GM23338 (cell line): ENCODE results near the gene DHRSX. TPM values are rescaled to one million over a fixed set of nuclear protein-coding genes. Genes with fewer than 3 reads are reported as not detected.

Experiments
- ATAC-seq: fragments of 200-7000 bp; cut with Tn5 transposase; 3 replicates; pipeline ENCODE4 v1.9.1; 2020
- DNase-seq: peaks from one replicate; pipeline ENCODE4 v3.0.0-alpha.2; 2015; ENCODE audit warnings: low spot score
- H2AFZ ChIP-seq: fragments of 200-600 bp; sonication (generic); 2 replicates; pipeline ENCODE4 v1.8.0; 2016; ENCODE audit warnings: antibody characterized with exemption, mild to moderate bottlenecking, moderate library complexity
- H3F3A ChIP-seq: fragments of 200-600 bp; sonication (generic); replicated peaks from 2 replicates; pipeline ENCODE4 v1.8.0; 2017; ENCODE audit warnings: antibody characterized with exemption, mixed run types, low read depth
- H3K27ac ChIP-seq: fragments of 200-600 bp; sonication (generic); 2 replicates; pipeline ENCODE4 v1.6.1; 2016; ENCODE audit warnings: low read depth
- H3K27me3 ChIP-seq: fragments of 200-600 bp; sonication (generic); 2 replicates; pipeline ENCODE4 v1.8.0; 2016; ENCODE audit warnings: mild to moderate bottlenecking, mixed run types, moderate library complexity; ENCODE audit not compliant: insufficient read depth
- H3K36me3 ChIP-seq: fragments of 200-600 bp; sonication (generic); 2 replicates; pipeline ENCODE4 v1.8.0; 2016; ENCODE audit warnings: mild to moderate bottlenecking; ENCODE audit not compliant: insufficient read depth
- H3K4me1 ChIP-seq: fragments of 200-600 bp; sonication (generic); 2 replicates; pipeline ENCODE4 v1.8.0; 2016; ENCODE audit warnings: mild to moderate bottlenecking, moderate library complexity; ENCODE audit not compliant: insufficient read depth
- H3K4me2 ChIP-seq: fragments of 200-600 bp; sonication (generic); 2 replicates; pipeline ENCODE4 v1.7.1; 2017; ENCODE audit warnings: mixed run types
- H3K4me3 ChIP-seq: fragments of 200-600 bp; sonication (generic); 2 replicates; pipeline ENCODE4 v1.6.1; 2016; ENCODE audit warnings: mixed run types
- H3K79me2 ChIP-seq: fragments of 200-600 bp; sonication (generic); replicated peaks from 2 replicates; pipeline ENCODE4 v1.8.0; 2017; ENCODE audit warnings: mild to moderate bottlenecking; ENCODE audit not compliant: insufficient read depth
- H3K9me2 ChIP-seq: fragments of 200-600 bp; sonication (generic); 2 replicates; pipeline ENCODE4 v1.8.0; 2017; ENCODE audit not compliant: insufficient read depth
- H4K20me1 ChIP-seq: fragments of 200-600 bp; sonication (generic); replicated peaks from 2 replicates; pipeline ENCODE4 v1.8.0; 2017; ENCODE audit warnings: mild to moderate bottlenecking; ENCODE audit not compliant: insufficient read depth
- H3K27ac Mint-ChIP-seq: 2 replicates; pipeline ENCODE4 v1.8.0; 2020; ENCODE audit warnings: inconsistent platforms, mild to moderate bottlenecking, moderate library complexity, mixed read lengths
- H3K27me3 Mint-ChIP-seq: 3 replicates; pipeline ENCODE4 v1.8.0; 2022; ENCODE audit warnings: low read depth, mild to moderate bottlenecking, moderate library complexity, mixed read lengths, inconsistent platforms; ENCODE audit not compliant: insufficient read depth, poor library complexity
- H3K36me3 Mint-ChIP-seq: 3 replicates; pipeline ENCODE4 v1.8.0; 2021; ENCODE audit warnings: low read depth, mild to moderate bottlenecking, inconsistent platforms, moderate library complexity, mixed read lengths
- H3K4me1 Mint-ChIP-seq: 3 replicates; pipeline ENCODE4 v1.8.0; 2020; ENCODE audit warnings: mild to moderate bottlenecking, inconsistent platforms, mixed read lengths
- H3K4me3 Mint-ChIP-seq: 3 replicates; pipeline ENCODE4 v1.8.0; 2021; ENCODE audit warnings: moderate library complexity, mild to moderate bottlenecking, inconsistent platforms, mixed read lengths
- H3K9me3 Mint-ChIP-seq: 3 replicates; pipeline ENCODE4 v1.8.0; 2020; ENCODE audit warnings: moderate library complexity, mild to moderate bottlenecking, inconsistent platforms, mixed read lengths
- CREB1 ChIP-seq: fragments of 250-450 bp; sonication (Bioruptor Pico); IDR thresholded peaks from 2 replicates; pipeline ENCODE4 v1.5.0; 2020; ENCODE audit warnings: low read depth, mild to moderate bottlenecking, moderate library complexity
- EZH2phosphoT487 ChIP-seq: fragments of 200-600 bp; sonication (generic); IDR thresholded peaks from one replicate; pipeline ENCODE4 v1.8.1; 2018; ENCODE audit warnings: antibody characterized with exemption; ENCODE audit not compliant: unreplicated experiment
- JUNB ChIP-seq: IDR thresholded peaks from one replicate; pipeline ENCODE4 v1.6.1; 2016; ENCODE audit warnings: antibody characterized with exemption; ENCODE audit not compliant: unreplicated experiment
- NANOG ChIP-seq: IDR thresholded peaks from 2 replicates; pipeline ENCODE4 v1.6.1; 2016; ENCODE audit warnings: antibody characterized with exemption, borderline replicate concordance
- STAT1 ChIP-seq: IDR thresholded peaks from one replicate; pipeline ENCODE4 v1.6.1; 2016; ENCODE audit warnings: antibody characterized with exemption; ENCODE audit not compliant: unreplicated experiment
- ZNF331 ChIP-seq: fragments of 250-450 bp; sonication (Bioruptor Pico); IDR thresholded peaks from 2 replicates; pipeline ENCODE4 v1.5.0; 2020; ENCODE audit warnings: low read depth, mild to moderate bottlenecking, moderate library complexity
- polyA plus RNA-seq: library from polyadenylated mRNA; unstranded; fragments of >200 nt; fragmentation: Nextera tagmentation; extraction: Ambion mirVana; gene quantifications from 2 replicates; pipeline ENCODE4 v1.2.1, GENCODE V29; 2016
- total RNA-seq: library from RNA; depleted of rRNA; stranded (reverse); fragments of >200 nt; shearing (Covaris generic); gene quantifications from 2 replicates; pipeline ENCODE4 v1.2.3, GENCODE V29; 2014
- TF ChIP-seq, protein P1 (sequence below): IDR thresholded peaks from one replicate; pipeline ENCODE4 v1.6.1; 2018; ENCODE audit warnings: antibody characterized with exemption; ENCODE audit not compliant: unreplicated experiment
- TF ChIP-seq, protein P2 (sequence below): fragments of 250-450 bp; sonication (Bioruptor Pico); IDR thresholded peaks from 2 replicates; pipeline ENCODE4 v1.5.0; 2020; ENCODE audit warnings: mild to moderate bottlenecking, moderate library complexity

DHRSX gene
- total and polyA plus RNA-seq, 2 experiments from 2014 or later = 33.9 to 43.0 TPM

DNA sequence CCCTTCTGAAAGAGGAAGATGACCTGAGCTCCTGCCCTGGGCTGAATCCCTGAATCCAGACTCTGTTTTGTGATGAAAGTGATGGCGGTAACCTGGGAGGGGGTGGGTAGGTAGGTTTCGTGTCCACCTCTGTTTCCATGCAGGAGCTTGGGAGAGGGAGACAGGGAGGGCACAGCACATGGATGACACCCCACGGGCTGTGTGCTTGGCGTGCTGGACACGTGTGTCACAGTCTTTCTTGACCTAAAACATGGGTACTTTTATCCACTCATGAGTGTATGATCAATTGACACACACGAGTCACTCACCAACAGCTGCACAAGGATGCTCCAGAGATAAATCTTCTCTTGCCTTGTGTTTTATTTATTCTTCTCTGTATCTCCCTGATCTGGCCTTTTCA lies 111.5 kb downstream of the DHRSX start (continued):
- TF ChIP-seq, protein P1, sequence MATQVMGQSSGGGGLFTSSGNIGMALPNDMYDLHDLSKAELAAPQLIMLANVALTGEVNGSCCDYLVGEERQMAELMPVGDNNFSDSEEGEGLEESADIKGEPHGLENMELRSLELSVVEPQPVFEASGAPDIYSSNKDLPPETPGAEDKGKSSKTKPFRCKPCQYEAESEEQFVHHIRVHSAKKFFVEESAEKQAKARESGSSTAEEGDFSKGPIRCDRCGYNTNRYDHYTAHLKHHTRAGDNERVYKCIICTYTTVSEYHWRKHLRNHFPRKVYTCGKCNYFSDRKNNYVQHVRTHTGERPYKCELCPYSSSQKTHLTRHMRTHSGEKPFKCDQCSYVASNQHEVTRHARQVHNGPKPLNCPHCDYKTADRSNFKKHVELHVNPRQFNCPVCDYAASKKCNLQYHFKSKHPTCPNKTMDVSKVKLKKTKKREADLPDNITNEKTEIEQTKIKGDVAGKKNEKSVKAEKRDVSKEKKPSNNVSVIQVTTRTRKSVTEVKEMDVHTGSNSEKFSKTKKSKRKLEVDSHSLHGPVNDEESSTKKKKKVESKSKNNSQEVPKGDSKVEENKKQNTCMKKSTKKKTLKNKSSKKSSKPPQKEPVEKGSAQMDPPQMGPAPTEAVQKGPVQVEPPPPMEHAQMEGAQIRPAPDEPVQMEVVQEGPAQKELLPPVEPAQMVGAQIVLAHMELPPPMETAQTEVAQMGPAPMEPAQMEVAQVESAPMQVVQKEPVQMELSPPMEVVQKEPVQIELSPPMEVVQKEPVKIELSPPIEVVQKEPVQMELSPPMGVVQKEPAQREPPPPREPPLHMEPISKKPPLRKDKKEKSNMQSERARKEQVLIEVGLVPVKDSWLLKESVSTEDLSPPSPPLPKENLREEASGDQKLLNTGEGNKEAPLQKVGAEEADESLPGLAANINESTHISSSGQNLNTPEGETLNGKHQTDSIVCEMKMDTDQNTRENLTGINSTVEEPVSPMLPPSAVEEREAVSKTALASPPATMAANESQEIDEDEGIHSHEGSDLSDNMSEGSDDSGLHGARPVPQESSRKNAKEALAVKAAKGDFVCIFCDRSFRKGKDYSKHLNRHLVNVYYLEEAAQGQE = no peak
- TF ChIP-seq JUNB = no peak

DNA sequence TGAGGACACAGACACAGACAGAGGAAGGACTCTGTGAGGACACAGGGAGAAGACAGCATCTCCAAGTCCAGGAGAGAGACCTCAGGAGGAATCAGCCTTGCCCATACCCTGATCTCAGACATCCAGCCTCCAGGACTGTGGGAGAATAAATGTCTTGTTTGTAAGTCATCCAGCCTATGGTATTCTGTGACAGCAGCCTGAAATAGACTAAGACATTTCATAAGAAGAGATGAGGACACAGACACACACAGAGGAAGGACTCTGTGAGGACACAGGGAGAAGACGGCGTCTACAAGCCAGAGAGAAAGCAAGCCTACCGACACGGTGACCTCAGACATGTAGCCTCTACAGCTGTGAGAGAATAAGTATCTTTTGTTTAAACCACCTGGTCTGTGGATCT lies 112.1 kb downstream of the DHRSX start:
- Histone ChIP-seq H3K4me2 (no peak overlapping the region), H3F3A (no peaks in the 10 kb centered on the region), H3K4me1 (0 out of 2 replicates have a peak, but pooled peaks cover 3% of the 10 kb centered on the region), H3K36me3 (peaks cover 12% of the 10 kb centered on the region), H4K20me1 (no peaks in the 10 kb centered on the region), H3K27ac (no peak overlapping the region), H2AFZ (no peak overlapping the region), H3K9me2 (0 out of 2 replicates have a peak, but pooled peaks cover under 1% of the 10 kb centered on the region), H3K27me3 (no peaks in the 10 kb centered on the region), H3K79me2 (0 out of 2 replicates have a peak, but pooled peaks cover 4% of the 10 kb centered on the region), H3K4me3 (no peak overlapping the region)
- no peaks in the 10 kb centered on the region; the same call in 2 of the 3 replicates for H3K4me1 Mint-ChIP-seq
- DNase-seq (no peak), ATAC-seq (no peak)
- H3K27me3 Mint-ChIP-seq = peaks cover 4% of the 10 kb centered on the region
- no peak overlapping the region for H3K27ac Mint-ChIP-seq
- TF ChIP-seq STAT1 (no peak), JUNB (no peak)
- peaks cover 60% of the 10 kb centered on the region for H3K36me3 Mint-ChIP-seq
- peaks cover 25% of the 10 kb centered on the region for H3K9me3 Mint-ChIP-seq
- H3K4me3 Mint-ChIP-seq = no peak overlapping the region

DNA sequence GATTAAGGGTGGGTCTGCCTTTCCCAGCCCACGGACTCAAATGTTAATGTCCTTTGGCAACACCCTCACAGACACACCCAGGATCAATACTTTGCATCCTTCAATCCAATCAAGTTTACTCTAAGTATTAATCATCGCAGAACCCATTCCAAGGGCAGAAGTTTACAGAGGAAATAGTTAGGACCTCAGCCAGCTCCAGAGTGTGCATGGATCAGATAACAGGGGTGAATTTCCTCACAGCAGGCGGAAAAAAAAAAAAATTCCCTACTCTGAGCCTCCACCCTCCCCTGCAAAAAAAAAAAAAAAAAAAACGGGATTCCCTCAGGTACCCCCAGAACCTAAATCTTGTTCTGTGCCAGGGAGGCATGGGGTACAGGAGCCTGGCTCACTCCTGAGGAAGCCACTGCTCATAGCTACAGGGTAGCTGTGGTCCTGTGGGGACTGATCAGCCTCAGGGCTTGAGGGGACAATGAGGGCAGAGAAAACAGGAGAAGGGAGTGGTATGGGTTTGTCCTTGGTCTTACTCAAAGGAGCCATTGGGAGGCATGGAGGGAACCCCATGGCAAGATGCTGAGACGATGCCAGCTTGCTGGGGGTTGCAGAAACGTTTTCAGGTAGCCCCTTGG lies 113.0 kb downstream of the DHRSX start:
- peaks cover 60% of the 10 kb centered on the region for H3K36me3 Mint-ChIP-seq
- peaks cover 10% of the 10 kb centered on the region for H3K9me2 ChIP-seq
- peaks cover 25% of the 10 kb centered on the region for H3K9me3 Mint-ChIP-seq
- H3K4me1 Mint-ChIP-seq = no peaks in the 10 kb centered on the region; the same call in 2 of the 3 replicates
- H3F3A ChIP-seq = no peaks in the 10 kb centered on the region
- H3K4me3 Mint-ChIP-seq = no peak overlapping the region
- no peak overlapping the region for H3K4me2 ChIP-seq
- peaks cover 12% of the 10 kb centered on the region for H3K36me3 ChIP-seq
- H3K27me3 Mint-ChIP-seq = peaks cover 4% of the 10 kb centered on the region
- H3K27ac ChIP-seq = no peak overlapping the region
- DNase-seq = no peak
- H3K27ac Mint-ChIP-seq = no peak overlapping the region
- no peaks in the 10 kb centered on the region for H3K27me3 ChIP-seq
- H3K4me3 ChIP-seq = no peak overlapping the region
- H2AFZ ChIP-seq = no peak overlapping the region
- H3K79me2 ChIP-seq = peaks cover 14% of the 10 kb centered on the region; the same call in 1 of the 2 replicates
- 0 out of 2 replicates have a peak, but pooled peaks cover 3% of the 10 kb centered on the region for H3K4me1 ChIP-seq
- ATAC-seq = no peak
- H4K20me1 ChIP-seq = no peaks in the 10 kb centered on the region
- no peak for TF ChIP-seq JUNB
- TF ChIP-seq CREB1 (CRISPR knock-in tag) = no peak
- TF ChIP-seq EZH2phosphoT487 = no peak
- TF ChIP-seq, protein P2, sequence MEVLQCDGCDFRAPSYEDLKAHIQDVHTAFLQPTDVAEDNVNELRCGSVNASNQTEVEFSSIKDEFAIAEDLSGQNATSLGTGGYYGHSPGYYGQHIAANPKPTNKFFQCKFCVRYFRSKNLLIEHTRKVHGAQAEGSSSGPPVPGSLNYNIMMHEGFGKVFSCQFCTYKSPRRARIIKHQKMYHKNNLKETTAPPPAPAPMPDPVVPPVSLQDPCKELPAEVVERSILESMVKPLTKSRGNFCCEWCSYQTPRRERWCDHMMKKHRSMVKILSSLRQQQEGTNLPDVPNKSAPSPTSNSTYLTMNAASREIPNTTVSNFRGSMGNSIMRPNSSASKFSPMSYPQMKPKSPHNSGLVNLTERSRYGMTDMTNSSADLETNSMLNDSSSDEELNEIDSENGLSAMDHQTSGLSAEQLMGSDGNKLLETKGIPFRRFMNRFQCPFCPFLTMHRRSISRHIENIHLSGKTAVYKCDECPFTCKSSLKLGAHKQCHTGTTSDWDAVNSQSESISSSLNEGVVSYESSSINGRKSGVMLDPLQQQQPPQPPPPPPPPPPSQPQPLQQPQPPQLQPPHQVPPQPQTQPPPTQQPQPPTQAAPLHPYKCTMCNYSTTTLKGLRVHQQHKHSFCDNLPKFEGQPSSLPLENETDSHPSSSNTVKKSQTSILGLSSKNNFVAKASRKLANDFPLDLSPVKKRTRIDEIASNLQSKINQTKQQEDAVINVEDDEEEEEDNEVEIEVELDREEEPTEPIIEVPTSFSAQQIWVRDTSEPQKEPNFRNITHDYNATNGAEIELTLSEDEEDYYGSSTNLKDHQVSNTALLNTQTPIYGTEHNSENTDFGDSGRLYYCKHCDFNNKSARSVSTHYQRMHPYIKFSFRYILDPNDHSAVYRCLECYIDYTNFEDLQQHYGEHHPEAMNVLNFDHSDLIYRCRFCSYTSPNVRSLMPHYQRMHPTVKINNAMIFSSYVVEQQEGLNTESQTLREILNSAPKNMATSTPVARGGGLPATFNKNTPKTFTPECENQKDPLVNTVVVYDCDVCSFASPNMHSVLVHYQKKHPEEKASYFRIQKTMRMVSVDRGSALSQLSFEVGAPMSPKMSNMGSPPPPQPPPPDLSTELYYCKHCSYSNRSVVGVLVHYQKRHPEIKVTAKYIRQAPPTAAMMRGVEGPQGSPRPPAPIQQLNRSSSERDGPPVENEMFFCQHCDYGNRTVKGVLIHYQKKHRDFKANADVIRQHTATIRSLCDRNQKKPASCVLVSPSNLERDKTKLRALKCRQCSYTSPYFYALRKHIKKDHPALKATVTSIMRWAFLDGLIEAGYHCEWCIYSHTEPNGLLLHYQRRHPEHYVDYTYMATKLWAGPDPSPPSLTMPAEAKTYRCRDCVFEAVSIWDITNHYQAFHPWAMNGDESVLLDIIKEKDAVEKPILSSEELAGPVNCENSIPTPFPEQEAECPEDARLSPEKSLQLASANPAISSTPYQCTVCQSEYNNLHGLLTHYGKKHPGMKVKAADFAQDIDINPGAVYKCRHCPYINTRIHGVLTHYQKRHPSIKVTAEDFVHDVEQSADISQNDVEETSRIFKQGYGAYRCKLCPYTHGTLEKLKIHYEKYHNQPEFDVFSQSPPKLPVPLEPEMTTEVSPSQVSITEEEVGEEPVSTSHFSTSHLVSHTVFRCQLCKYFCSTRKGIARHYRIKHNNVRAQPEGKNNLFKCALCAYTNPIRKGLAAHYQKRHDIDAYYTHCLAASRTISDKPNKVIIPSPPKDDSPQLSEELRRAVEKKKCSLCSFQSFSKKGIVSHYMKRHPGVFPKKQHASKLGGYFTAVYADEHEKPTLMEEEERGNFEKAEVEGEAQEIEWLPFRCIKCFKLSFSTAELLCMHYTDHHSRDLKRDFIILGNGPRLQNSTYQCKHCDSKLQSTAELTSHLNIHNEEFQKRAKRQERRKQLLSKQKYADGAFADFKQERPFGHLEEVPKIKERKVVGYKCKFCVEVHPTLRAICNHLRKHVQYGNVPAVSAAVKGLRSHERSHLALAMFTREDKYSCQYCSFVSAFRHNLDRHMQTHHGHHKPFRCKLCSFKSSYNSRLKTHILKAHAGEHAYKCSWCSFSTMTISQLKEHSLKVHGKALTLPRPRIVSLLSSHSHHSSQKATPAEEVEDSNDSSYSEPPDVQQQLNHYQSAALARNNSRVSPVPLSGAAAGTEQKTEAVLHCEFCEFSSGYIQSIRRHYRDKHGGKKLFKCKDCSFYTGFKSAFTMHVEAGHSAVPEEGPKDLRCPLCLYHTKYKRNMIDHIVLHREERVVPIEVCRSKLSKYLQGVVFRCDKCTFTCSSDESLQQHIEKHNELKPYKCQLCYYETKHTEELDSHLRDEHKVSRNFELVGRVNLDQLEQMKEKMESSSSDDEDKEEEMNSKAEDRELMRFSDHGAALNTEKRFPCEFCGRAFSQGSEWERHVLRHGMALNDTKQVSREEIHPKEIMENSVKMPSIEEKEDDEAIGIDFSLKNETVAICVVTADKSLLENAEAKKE (CRISPR knock-in tag) = no peak
- TF ChIP-seq STAT1 = no peak
- no peak for TF ChIP-seq ZNF331 (CRISPR knock-in tag)
- TF ChIP-seq NANOG = no peak
